ENCODE data around the gene RAB25.
"Not testable (repeated sequence)": the region's sequence is repeated elsewhere in the genome, so short reads cannot be mapped to it uniquely, and the experiment has no call there.

The RAB25 gene

GRCh38 chr1:156055281-156056048 lies 5.5 kb upstream of the RAB25 start:
- no peak for DNase-seq

GRCh38 chr1:156056326-156056849 lies 4.6 kb upstream of the RAB25 start:
- DNase-seq: no peak

- no peak for DNase-seq
Observed at GRCh38 chr1:156062189-156062588, 1.2 kb downstream of the RAB25 start.

- no peak for DNase-seq
Observed at GRCh38 chr1:156063997-156064285, 3.0 kb downstream of the RAB25 start.

GRCh38 chr1:156064615-156065014 lies 3.7 kb downstream of the RAB25 start:
- DNase-seq: no peak

- no peak for DNase-seq
Observed at GRCh38 chr1:156065212-156065611, 4.3 kb downstream of the RAB25 start.

- no peak for DNase-seq
Observed at GRCh38 chr1:156065871-156066270, 4.9 kb downstream of the RAB25 start.

- DNase-seq: no peak
Observed at GRCh38 chr1:156067262-156067661, 6.3 kb downstream of the RAB25 start.

GRCh38 chr1:156069490-156070455 lies 8.8 kb downstream of the RAB25 start:
- DNase-seq: no peak

GRCh38 chr1:156070548-156070947 lies 9.6 kb downstream of the RAB25 start:
- DNase-seq: no peak

GRCh38 chr1:156071332-156071816 lies 10.4 kb downstream of the RAB25 start:
- DNase-seq: not testable (repeated sequence)

- DNase-seq: no peak
Observed at GRCh38 chr1:156072251-156072650, 11.3 kb downstream of the RAB25 start.

- no peak for DNase-seq
Observed at GRCh38 chr1:156073110-156073687, 12.2 kb downstream of the RAB25 start.

- DNase-seq: no peak
Observed at GRCh38 chr1:156073740-156074139, 12.8 kb downstream of the RAB25 start.

- no peak for DNase-seq
Observed at GRCh38 chr1:156074661-156075060, 13.7 kb downstream of the RAB25 start.

- DNase-seq: no peak
Observed at GRCh38 chr1:156075162-156075561, 14.2 kb downstream of the RAB25 start.

- no peak for DNase-seq
Observed at GRCh38 chr1:156075775-156076204, 14.8 kb downstream of the RAB25 start.

GRCh38 chr1:156076609-156077429 lies 15.9 kb downstream of the RAB25 start:
- no peak for DNase-seq

GRCh38 chr1:156077430-156077760 lies 16.4 kb downstream of the RAB25 start:
- no peak for DNase-seq

GRCh38 chr1:156078728-156079127 lies 17.8 kb downstream of the RAB25 start:
- DNase-seq: no peak

GRCh38 chr1:156079762-156080161 lies 18.8 kb downstream of the RAB25 start:
- no peak for DNase-seq

GRCh38 chr1:156080241-156080862 lies 19.4 kb downstream of the RAB25 start:
- no peak for DNase-seq

All from activated naive CD4-positive, alpha-beta T cell treated with Interleukin-2 at 50 U/mL for 16 hours (primary cell).